PC-9 (cell line): ENCODE data around the gene GAK. TPM values are rescaled to one million over a fixed set of nuclear protein-coding genes. Genes with fewer than 3 reads are reported as not detected.

ENCODE experiments used
- BruUV-seq: library from RNA; stranded (reverse); fragments of 400-500 nt; replicated peaks from 2 replicates; lab custom pipeline; 2021; lab: Mats Ljungman, UMichigan
- CTCF ChIA-PET: fragments of 300-600 bp; sonication (Branson Sonifier 250); formaldehyde crosslinking; loops from one replicate; lab custom pipeline; 2022; ENCODE audit warnings: antibody characterized with exemption; lab: Charles Lee
- POLR2A ChIA-PET: fragments of 300-600 bp; sonication (Branson Sonifier 250); formaldehyde crosslinking; loops from one replicate; lab custom pipeline; 2022; ENCODE audit warnings: antibody characterized with exemption; ENCODE audit not compliant: unreplicated experiment; lab: Charles Lee
- DNase-seq, 2 experiments: peaks; one replicate each; pipeline versions ENCODE4 v3.0.0 to v3.0.0-alpha.2; 2015 to 2022; ENCODE audit warnings: mixed read lengths in 1 of 2
- H2AFZ ChIP-seq: fragments of 200-600 bp; sonication (generic); 2 replicates; pipeline ENCODE4 v1.8.1; 2017; ENCODE audit warnings: antibody characterized with exemption
- H3F3A ChIP-seq: fragments of 200-600 bp; sonication (generic); 2 replicates; pipeline ENCODE4 v1.8.1; 2017; ENCODE audit warnings: antibody characterized with exemption, mild to moderate bottlenecking, low read depth; ENCODE audit not compliant: insufficient read depth
- H3K27ac ChIP-seq: fragments of 200-600 bp; sonication (generic); 2 replicates; pipeline ENCODE4 v1.6.1; 2016; ENCODE audit warnings: mixed run types
- H3K27me3 ChIP-seq: fragments of 200-600 bp; sonication (generic); 2 replicates; pipeline ENCODE4 v1.6.1; 2016; ENCODE audit warnings: low read depth, mixed run types; ENCODE audit not compliant: insufficient read depth
- H3K36me3 ChIP-seq: fragments of 200-600 bp; sonication (generic); 2 replicates; pipeline ENCODE4 v1.6.1; 2016; ENCODE audit warnings: low read depth, mixed run types
- H3K4me1 ChIP-seq: fragments of 200-600 bp; sonication (generic); replicated peaks from 2 replicates; pipeline ENCODE4 v1.6.1; 2016; ENCODE audit warnings: mixed run types; ENCODE audit not compliant: insufficient read depth
- H3K4me2 ChIP-seq: fragments of 200-600 bp; sonication (generic); 2 replicates; pipeline ENCODE4 v1.6.1; 2017; ENCODE audit warnings: mixed run types
- H3K4me3 ChIP-seq: fragments of 200-600 bp; sonication (generic); 2 replicates; pipeline ENCODE4 v1.6.1; 2016; ENCODE audit warnings: mixed run types
- H3K79me2 ChIP-seq: fragments of 200-600 bp; sonication (generic); 2 replicates; pipeline ENCODE4 v1.6.1; 2017; ENCODE audit warnings: low read depth, mixed run types
- H3K9me2 ChIP-seq: fragments of 200-600 bp; sonication (generic); 2 replicates; pipeline ENCODE4 v1.8.1; 2017; ENCODE audit warnings: mild to moderate bottlenecking; ENCODE audit not compliant: insufficient read depth
- H3K9me3 ChIP-seq: fragments of 200-600 bp; sonication (generic); 2 replicates; pipeline ENCODE4 v1.8.1; 2016; ENCODE audit warnings: low read depth; ENCODE audit not compliant: insufficient read depth
- H4K20me1 ChIP-seq: fragments of 200-600 bp; sonication (generic); 2 replicates; pipeline ENCODE4 v1.8.1; 2017; ENCODE audit not compliant: insufficient read depth
- CTCF ChIP-seq: fragments of 200-600 bp; sonication (generic); conservative IDR thresholded peaks from 2 replicates; pipeline ENCODE4 v1.6.1; 2017; ENCODE audit warnings: mixed run types, antibody characterized with exemption, mild to moderate bottlenecking, moderate library complexity
- EZH2 ChIP-seq: fragments of 200-600 bp; sonication (generic); IDR thresholded peaks from 2 replicates; pipeline ENCODE4 v1.8.0; 2017; ENCODE audit warnings: antibody characterized with exemption, low read depth
- intact Hi-C: fragments of 100-400 bp; cut with micrococcal nuclease; formaldehyde crosslinking; loops from one replicate; pipeline ENCODE4 v1.10.0; 2022; ENCODE audit not compliant: unreplicated experiment
- total RNA-seq: library from RNA; stranded (reverse); gene quantifications from 2 replicates; pipeline ENCODE4 v1.2.3, GENCODE V29; 2021

The GAK gene
- total RNA-seq, 1 experiment from 2014 or later, result 114 TPM

DNA sequence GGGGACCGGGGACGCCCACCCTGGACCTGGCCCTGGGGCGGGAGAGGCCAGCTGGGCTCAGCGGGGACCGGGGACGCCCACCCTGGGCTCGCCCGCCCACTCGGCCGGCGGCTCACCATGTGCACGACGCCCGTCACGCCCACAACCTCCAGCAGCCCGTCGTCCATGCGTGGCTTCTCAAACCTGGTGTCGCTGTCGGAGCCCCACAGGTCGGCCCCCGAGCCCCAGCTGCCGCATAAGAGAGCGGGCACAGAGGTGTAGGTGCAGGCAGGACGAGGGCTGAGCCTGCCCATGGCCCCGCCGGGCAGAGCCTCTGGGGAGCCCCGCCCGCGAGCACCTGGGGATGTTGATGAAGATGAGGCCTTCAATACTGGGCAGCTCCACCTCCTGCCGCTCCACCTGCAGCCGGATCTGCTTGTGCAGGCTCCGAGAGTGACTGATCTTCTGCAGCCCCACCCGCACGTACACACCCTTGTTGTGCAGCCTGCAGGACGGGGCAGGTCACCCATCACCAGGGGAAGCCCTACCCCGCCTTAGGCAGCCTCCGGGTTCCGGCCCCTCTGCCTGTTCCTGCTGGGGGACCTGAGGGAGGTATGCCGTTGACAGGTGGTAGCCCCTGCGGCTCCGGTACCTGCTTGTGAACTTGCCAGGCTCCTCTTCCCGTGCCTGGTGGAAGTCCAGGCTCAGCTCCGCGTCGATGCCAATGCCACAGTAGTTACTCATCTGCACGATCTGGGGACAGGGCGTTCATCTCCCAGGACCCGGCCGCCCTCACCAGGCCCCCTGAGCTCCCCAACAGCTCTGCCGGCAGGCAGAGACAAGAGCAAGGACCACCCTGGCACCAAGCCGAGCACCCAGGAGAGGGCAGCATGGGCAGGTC is 29.5 kb upstream of the GAK start:
- no peaks in the 10 kb centered on the region for H3K9me3 ChIP-seq
- DNase-seq, result no peak
- H3F3A ChIP-seq, result no peaks in the 10 kb centered on the region
- no peak for TF ChIP-seq CTCF
- no peak for TF ChIP-seq EZH2
- H3K27me3 ChIP-seq, result no peaks in the 10 kb centered on the region
- no peak overlapping the region for H2AFZ ChIP-seq
- H3K4me1 ChIP-seq, result no peaks in the 10 kb centered on the region
- BruUV-seq, result no TSS peak
- no peaks in the 10 kb centered on the region for H4K20me1 ChIP-seq
- no peak overlapping the region for H3K4me2 ChIP-seq
- no peak overlapping the region for H3K4me3 ChIP-seq
- H3K36me3 ChIP-seq, result no peaks in the 10 kb centered on the region
- no peak overlapping the region for H3K27ac ChIP-seq
- CTCF ChIA-PET, result no interaction called here
- POLR2A ChIA-PET, result no interaction called here
- H3K79me2 ChIP-seq, result no peaks in the 10 kb centered on the region
- no peaks in the 10 kb centered on the region for H3K9me2 ChIP-seq
- intact Hi-C loops, result no loop called here

GRCh38 chr4:960636-961350 is 28.7 kb upstream of the GAK start:
- H4K20me1 ChIP-seq, result no peaks in the 10 kb centered on the region
- H3K9me2 ChIP-seq, result no peaks in the 10 kb centered on the region
- no peak for DNase-seq
- POLR2A ChIA-PET, result no interaction called here
- no peaks in the 10 kb centered on the region for H3K4me1 ChIP-seq
- no peaks in the 10 kb centered on the region for H3K36me3 ChIP-seq
- no peaks in the 10 kb centered on the region for H3K27me3 ChIP-seq
- no peaks in the 10 kb centered on the region for H3K9me3 ChIP-seq
- no peak overlapping the region for H3K27ac ChIP-seq
- no TSS peak for BruUV-seq
- no peak overlapping the region for H3K4me2 ChIP-seq
- CTCF ChIA-PET, result no interaction called here
- no peak overlapping the region for H2AFZ ChIP-seq
- no peaks in the 10 kb centered on the region for H3F3A ChIP-seq
- no peaks in the 10 kb centered on the region for H3K79me2 ChIP-seq
- H3K4me3 ChIP-seq, result no peak overlapping the region
- intact Hi-C loops, result no loop called here
- TF ChIP-seq CTCF, result no peak
- no peak for TF ChIP-seq EZH2

- Histone ChIP-seq H3K27ac (no peak overlapping the region), H3K9me3 (no peaks in the 10 kb centered on the region), H3K79me2 (no peaks in the 10 kb centered on the region), H3K27me3 (no peaks in the 10 kb centered on the region), H3K4me2 (no peak overlapping the region), H3K4me1 (no peaks in the 10 kb centered on the region), H4K20me1 (no peaks in the 10 kb centered on the region), H2AFZ (no peak overlapping the region), H3K9me2 (no peaks in the 10 kb centered on the region), H3K36me3 (no peaks in the 10 kb centered on the region), H3F3A (no peaks in the 10 kb centered on the region), H3K4me3 (no peak overlapping the region)
- intact Hi-C loops, result no loop called here
- ChIA-PET POLR2A (no interaction called here), CTCF (no interaction called here)
- BruUV-seq, result no TSS peak
- TF ChIP-seq EZH2 (no peak), CTCF (no peak)
- no peak for DNase-seq
Measured at GRCh38 chr4:960140-960635, 28.1 kb upstream of the GAK start.
